HL-60 (cell line): ENCODE measurements around the gene SYP.

Experiments
- GABPA ChIP-seq: IDR thresholded peaks from 2 replicates; pipeline ENCODE4 v1.6.1; 2012; ENCODE audit warnings: low read depth
- POLR2AphosphoS5 ChIP-seq: IDR thresholded peaks from 2 replicates; pipeline ENCODE4 v1.6.1; 2012; ENCODE audit warnings: low read depth
- SPI1 ChIP-seq: IDR thresholded peaks from 2 replicates; pipeline ENCODE4 v1.6.1; 2012; ENCODE audit warnings: low read depth, mild to moderate bottlenecking, borderline replicate concordance
- TF ChIP-seq, protein P1 (sequence below): IDR thresholded peaks from one replicate; pipeline ENCODE4 v1.5.1; 2011; ENCODE audit warnings: low read length, control low read depth, inconsistent platforms; ENCODE audit not compliant: insufficient read depth
- TF ChIP-seq, protein P2 (sequence below): IDR thresholded peaks from 2 replicates; pipeline ENCODE4 v1.6.1; 2012; ENCODE audit warnings: low read depth; ENCODE audit not compliant: insufficient replicate concordance

DNA sequence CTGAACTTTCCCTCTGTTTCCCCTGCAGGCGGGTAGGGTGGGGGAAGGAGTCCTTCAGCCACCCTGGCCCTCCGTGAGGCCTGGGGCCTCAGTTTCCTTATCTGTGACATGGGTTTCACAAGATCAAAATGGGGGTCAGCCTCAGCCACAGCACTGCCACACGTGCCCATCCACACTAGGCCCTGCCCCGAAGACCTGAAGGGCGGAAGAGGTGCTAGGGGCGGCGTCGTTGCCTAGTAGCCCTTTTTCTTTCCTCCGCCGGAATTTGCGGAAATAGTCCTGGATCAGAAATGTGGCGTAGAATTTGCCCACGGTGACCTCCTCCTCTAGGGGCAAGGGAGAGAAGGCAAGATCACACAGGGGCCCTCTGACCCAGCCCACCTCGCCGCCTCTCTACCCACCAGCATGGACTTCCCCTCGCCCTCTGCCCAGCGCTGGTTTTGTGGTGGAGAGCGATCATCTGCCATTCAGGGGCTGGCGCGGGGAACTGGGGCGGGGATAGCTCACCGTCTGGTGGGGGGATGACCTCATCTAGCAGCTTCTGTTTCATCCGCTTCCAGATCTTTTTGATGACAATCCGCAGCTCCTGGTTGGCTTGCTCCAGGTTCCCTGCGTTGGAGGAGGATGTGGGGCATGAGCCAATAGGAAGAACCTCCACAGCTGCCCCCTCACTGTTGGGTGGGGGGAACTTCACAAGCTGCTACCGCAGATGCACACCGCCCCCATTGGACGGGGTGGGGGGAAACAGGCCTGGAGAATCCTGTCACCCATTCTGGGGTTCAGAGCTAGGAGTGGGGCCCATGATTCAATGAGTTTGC, 9.7 kb upstream of the SYP start:
- TF ChIP-seq, protein P1, sequence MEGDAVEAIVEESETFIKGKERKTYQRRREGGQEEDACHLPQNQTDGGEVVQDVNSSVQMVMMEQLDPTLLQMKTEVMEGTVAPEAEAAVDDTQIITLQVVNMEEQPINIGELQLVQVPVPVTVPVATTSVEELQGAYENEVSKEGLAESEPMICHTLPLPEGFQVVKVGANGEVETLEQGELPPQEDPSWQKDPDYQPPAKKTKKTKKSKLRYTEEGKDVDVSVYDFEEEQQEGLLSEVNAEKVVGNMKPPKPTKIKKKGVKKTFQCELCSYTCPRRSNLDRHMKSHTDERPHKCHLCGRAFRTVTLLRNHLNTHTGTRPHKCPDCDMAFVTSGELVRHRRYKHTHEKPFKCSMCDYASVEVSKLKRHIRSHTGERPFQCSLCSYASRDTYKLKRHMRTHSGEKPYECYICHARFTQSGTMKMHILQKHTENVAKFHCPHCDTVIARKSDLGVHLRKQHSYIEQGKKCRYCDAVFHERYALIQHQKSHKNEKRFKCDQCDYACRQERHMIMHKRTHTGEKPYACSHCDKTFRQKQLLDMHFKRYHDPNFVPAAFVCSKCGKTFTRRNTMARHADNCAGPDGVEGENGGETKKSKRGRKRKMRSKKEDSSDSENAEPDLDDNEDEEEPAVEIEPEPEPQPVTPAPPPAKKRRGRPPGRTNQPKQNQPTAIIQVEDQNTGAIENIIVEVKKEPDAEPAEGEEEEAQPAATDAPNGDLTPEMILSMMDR, result no peak
- TF ChIP-seq POLR2AphosphoS5, result no peak
- TF ChIP-seq, protein P2, sequence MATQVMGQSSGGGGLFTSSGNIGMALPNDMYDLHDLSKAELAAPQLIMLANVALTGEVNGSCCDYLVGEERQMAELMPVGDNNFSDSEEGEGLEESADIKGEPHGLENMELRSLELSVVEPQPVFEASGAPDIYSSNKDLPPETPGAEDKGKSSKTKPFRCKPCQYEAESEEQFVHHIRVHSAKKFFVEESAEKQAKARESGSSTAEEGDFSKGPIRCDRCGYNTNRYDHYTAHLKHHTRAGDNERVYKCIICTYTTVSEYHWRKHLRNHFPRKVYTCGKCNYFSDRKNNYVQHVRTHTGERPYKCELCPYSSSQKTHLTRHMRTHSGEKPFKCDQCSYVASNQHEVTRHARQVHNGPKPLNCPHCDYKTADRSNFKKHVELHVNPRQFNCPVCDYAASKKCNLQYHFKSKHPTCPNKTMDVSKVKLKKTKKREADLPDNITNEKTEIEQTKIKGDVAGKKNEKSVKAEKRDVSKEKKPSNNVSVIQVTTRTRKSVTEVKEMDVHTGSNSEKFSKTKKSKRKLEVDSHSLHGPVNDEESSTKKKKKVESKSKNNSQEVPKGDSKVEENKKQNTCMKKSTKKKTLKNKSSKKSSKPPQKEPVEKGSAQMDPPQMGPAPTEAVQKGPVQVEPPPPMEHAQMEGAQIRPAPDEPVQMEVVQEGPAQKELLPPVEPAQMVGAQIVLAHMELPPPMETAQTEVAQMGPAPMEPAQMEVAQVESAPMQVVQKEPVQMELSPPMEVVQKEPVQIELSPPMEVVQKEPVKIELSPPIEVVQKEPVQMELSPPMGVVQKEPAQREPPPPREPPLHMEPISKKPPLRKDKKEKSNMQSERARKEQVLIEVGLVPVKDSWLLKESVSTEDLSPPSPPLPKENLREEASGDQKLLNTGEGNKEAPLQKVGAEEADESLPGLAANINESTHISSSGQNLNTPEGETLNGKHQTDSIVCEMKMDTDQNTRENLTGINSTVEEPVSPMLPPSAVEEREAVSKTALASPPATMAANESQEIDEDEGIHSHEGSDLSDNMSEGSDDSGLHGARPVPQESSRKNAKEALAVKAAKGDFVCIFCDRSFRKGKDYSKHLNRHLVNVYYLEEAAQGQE, result no peak
- TF ChIP-seq GABPA, result no peak
- no peak for TF ChIP-seq SPI1
